OCI-LY3 (cell line): ENCODE results near the gene GHITM.

Experiments
- CTCF ChIP-seq: fragments of 200-600, 300-600 bp; sonication (generic); IDR thresholded peaks from 2 replicates; pipeline ENCODE4 v1.5.1; 2014; ENCODE audit warnings: antibody characterized with exemption, low read length, low read depth
- EZH2phosphoT487 ChIP-seq: fragments of 200-600 bp; shearing (Covaris generic); IDR thresholded peaks from 2 replicates; pipeline ENCODE4 v1.6.1; 2018; ENCODE audit warnings: antibody characterized with exemption, mixed run types, low read depth

DNA sequence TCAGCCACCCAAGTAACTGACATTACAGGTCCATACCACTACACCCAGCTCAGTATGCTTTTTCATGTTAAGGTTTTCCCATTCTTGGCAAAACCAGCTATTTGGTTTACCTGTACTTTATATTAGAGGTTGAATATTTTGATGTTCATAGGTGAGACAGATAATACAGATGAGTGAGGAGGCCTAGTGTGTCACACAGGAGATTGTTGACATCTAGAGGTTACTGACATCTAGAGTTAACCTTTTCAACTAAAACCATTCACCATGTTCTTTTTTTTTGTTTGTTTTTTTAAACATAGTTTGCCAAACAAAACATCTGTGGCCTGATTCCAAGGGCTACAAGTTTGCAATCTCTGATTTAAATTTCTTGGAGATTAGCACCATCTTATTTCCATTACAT lies 8.0 kb downstream of the GHITM start:
- TF ChIP-seq CTCF: no peak
- TF ChIP-seq EZH2phosphoT487: no peak
